Esophagus muscularis mucosa (tissue), 4 donors: ENCODE data around the gene ZNF836.

Source experiments
- CTCF ChIP-seq, 3 experiments: fragments of 200-600 bp in 2 of 3; fragments of 450-650 bp in 1 of 3; sonication (generic) in 2 of 3; IDR thresholded peaks; one replicate each; pipeline ENCODE4 v1.5.1; 2017 to 2019; ENCODE audit warnings: antibody characterized with exemption in 3 of 3, mild to moderate bottlenecking in 2 of 3, moderate library complexity in 1 of 3
- EP300 ChIP-seq: sonication (generic); formaldehyde crosslinking; IDR thresholded peaks from one replicate; pipeline ENCODE4 v1.6.1; 2017; ENCODE audit warnings: antibody characterized with exemption
- POLR2A ChIP-seq: fragments of 450-650 bp; IDR thresholded peaks from one replicate; pipeline ENCODE4 v1.6.1; 2017; ENCODE audit warnings: antibody characterized with exemption, moderate library complexity, mild to moderate bottlenecking, low read depth

DNA sequence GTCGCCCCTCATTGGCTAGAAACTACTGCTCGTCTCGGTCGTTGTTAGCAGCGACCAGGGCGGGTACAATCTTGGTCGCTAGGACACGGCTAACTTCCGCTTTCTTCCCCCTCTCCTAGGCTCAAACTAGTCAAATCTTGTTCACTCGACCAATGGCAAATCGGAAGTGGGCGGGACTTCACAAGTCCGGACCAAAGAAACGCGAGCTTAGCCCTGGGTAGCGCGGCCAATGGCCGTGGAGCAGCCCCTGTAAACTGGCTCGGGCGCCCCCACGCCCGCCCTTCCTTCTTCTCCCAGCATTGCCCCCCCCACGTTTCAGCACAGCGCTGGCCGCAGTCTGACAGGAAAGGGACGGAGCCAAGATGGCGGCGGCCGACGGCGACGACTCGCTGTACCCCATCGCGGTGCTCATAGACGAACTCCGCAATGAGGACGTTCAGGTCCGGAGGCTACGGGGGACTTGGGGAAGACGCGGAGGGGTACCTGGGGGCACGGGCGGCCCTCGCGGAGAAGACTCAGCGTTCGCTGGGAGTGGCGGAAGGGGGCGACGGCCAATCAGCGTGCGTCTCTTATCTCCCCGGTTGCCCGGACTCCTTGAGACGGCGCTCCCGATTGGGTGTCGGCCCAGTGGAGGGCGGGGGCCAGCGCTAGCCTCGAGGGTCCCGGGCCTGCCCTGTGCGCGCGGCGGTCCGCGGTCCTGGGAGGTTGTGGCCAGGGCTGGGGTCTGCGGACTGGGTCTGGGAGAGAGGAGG is 18.5 kb upstream of the ZNF836 start, which contains the start of gene PPP2R1A:
- TF ChIP-seq CTCF (IDR thresholded peaks at IDR 0.05) (no peak), POLR2A (peak; percentile 89), EP300 (no peak)
